Measurements from ENCODE around the gene NPAS2. TPM values are rescaled to one million over a fixed set of nuclear protein-coding genes. Genes with fewer than 3 reads are reported as not detected.

The NPAS2 gene
- total and polyA plus RNA-seq, 2 of the 8 experiments (the other 6 are each of a cell fraction or from before 2014, with no cell fraction given) = 1.8 to 1.9 TPM

GRCh38 chr2:100977511-100977910 lies 157.6 kb downstream of the NPAS2 start:
- Histone ChIP-seq H3K27ac (ENCODE audit: low read depth, low read length) (no peak overlapping the region), H2AK5ac (ENCODE audit: low read depth, low read length) (no peak overlapping the region), H3K79me2 (ENCODE audit: control insufficient read depth in 1 of 2, insufficient read depth in 2 of 2, low read length in 2 of 2) (no peaks in the 10 kb centered on the region), H3K9ac (replicated peaks in 1 of 4; ENCODE audit: extremely low read depth in 1 of 4, low read depth in 3 of 4, low read length in 3 of 4) (no peak overlapping the region), H2BK20ac (ENCODE audit: low read length) (no peak overlapping the region), H2BK15ac (ENCODE audit: low read length) (no peak overlapping the region), H2BK12ac (ENCODE audit: low read depth, low read length) (no peak overlapping the region), H3K79me1 (ENCODE audit: low read depth, low read length) (no peaks in the 10 kb centered on the region), H3K18ac (ENCODE audit: extremely low read depth, low read length) (no peak overlapping the region), H3K23ac (ENCODE audit: insufficient read length) (no peak overlapping the region), H3K36me3 (ENCODE audit: control insufficient read depth in 2 of 4, insufficient read depth in 4 of 4, low read length in 3 of 4) (no peaks in the 10 kb centered on the region), H3K23me2 (ENCODE audit: low read depth, low read length) (no peaks in the 10 kb centered on the region), H2BK5ac (ENCODE audit: low read depth, low read length) (no peak overlapping the region; the same call in 1 of the 2 replicates), H3K4ac (replicated peaks; ENCODE audit: insufficient read length, low read depth, low read length) (no peak overlapping the region), H4K5ac (ENCODE audit: insufficient read length, low read depth, low read length) (no peak overlapping the region), H3K27me3 (replicated peaks in 1 of 4; ENCODE audit: control insufficient read depth in 3 of 4, extremely low read depth in 1 of 4, insufficient read depth in 3 of 4, low read length in 3 of 4) (no peaks in the 10 kb centered on the region), H2BK120ac (replicated peaks; ENCODE audit: low read depth, low read length) (no peak overlapping the region), H3K4me2 (ENCODE audit: insufficient read depth in 1 of 2, low read depth in 2 of 2, low read length in 2 of 2) (no peak overlapping the region), H4K20me1 (replicated peaks in 1 of 2; ENCODE audit: control insufficient read depth in 1 of 2, insufficient read depth in 2 of 2, low read length in 2 of 2) (no peaks in the 10 kb centered on the region), H3K4me1 (replicated peaks in 1 of 4; ENCODE audit: control insufficient read depth in 3 of 4, insufficient read depth in 4 of 4, low read length in 3 of 4) (peaks cover 0 to 5% (median 0%) of the 10 kb centered on the region in 4 experiments; a peak in 2 of 7 replicates), H4K8ac (ENCODE audit: extremely low read depth, insufficient read depth, low read length) (no peak overlapping the region), H4K91ac (replicated peaks; ENCODE audit: insufficient read length, low read length) (no peak overlapping the region), H3K9me3 (ENCODE audit: insufficient read depth in 2 of 2, low read depth in 1 of 2, low read length in 1 of 2) (no peaks in the 10 kb centered on the region), H3K4me3 (ENCODE audit: extremely low read depth in 1 of 4, insufficient read depth in 2 of 4, low read depth in 3 of 4, low read length in 4 of 4) (no peak overlapping the region), H3K14ac (ENCODE audit: insufficient read length) (no peak overlapping the region), H3K56ac (replicated peaks; ENCODE audit: insufficient read length, low read depth, low read length) (no peak overlapping the region), H2AFZ (ENCODE audit: low read length) (no peak overlapping the region)
- FAIRE-seq = no peak
- POLR2A ChIA-PET (ENCODE audit: partially characterized antibody) = interaction anchor here (3.2 kb wide), 1 partner anchor 26 kb away, joined by 12 read pairs; the partner anchor contains the start of gene RPL31
- 84% methylated on average over 11 of the region's 12 CpGs; no CpG with 5 or more reads in 1 of the 2 experiments for WGBS, 2 experiments (ENCODE audit: extremely low coverage in 1 of 2, insufficient coverage in 1 of 2, insufficient read length in 1 of 2, insufficient replicate concordance in 2 of 2, low coverage in 1 of 2, low lambda C conversion rate in 2 of 2, missing lambda C conversion rate in 1 of 2)
- CTCF ChIA-PET (ENCODE audit: partially characterized antibody) = interaction anchor here (0.5 to 1.9 kb wide), 3 partner anchors 8 to 382 kb away, joined by 3 to 9 read pairs (median 7); no protein-coding TSS in a partner anchor
- no peak for DNase-seq (ENCODE audit: low read depth in 1 of 2, low spot score in 2 of 2)
- no peak for TF ChIP-seq POU5F1 (IDR thresholded peaks at IDR 0.05; ENCODE audit: low read depth, low read length)
- no peak for TF ChIP-seq TBP (IDR thresholded peaks at IDR 0.05; ENCODE audit: low read depth, low read length)
- no peak for TF ChIP-seq SP2 (IDR thresholded peaks at IDR 0.05; ENCODE audit: low read length)
- no peak for TF ChIP-seq ATF2 (IDR thresholded peaks at IDR 0.05; ENCODE audit: low read length)
- no peak for TF ChIP-seq MAFK (IDR thresholded peaks at IDR 0.05; ENCODE audit: low read depth, low read length)
- no peak for TF ChIP-seq GTF2F1 (IDR thresholded peaks at IDR 0.05; ENCODE audit: borderline replicate concordance, low read depth, low read length)
- TF ChIP-seq ASH2L (IDR thresholded peaks at IDR 0.05; ENCODE audit: low read length) = no peak
- no peak for TF ChIP-seq SP4 (IDR thresholded peaks at IDR 0.05; ENCODE audit: low read length)
- no peak for TF ChIP-seq NANOG (IDR thresholded peaks at IDR 0.05; ENCODE audit: insufficient read depth, low read depth, low read length, poor library complexity, severe bottlenecking)
- no peak for TF ChIP-seq GABPA (IDR thresholded peaks at IDR 0.05; ENCODE audit: borderline replicate concordance, insufficient read depth, low read length)
- no peak for TF ChIP-seq CBX8 (IDR thresholded peaks at IDR 0.05; ENCODE audit: borderline replicate concordance, low read depth, low read length)
- no peak for TF ChIP-seq EP300 (IDR thresholded peaks at IDR 0.05; ENCODE audit: borderline replicate concordance in 1 of 2, low read depth in 2 of 2, low read length in 2 of 2)

All from H1 (cell line).